ENCODE measurements around the gene SYT2. TPM values are rescaled to one million over a fixed set of nuclear protein-coding genes. Genes with fewer than 3 reads are reported as not detected.

Gene SYT2
- total and polyA plus RNA-seq, 3 donors from 2014 or later, result 2.0 to 7.2 (median 2.1) TPM

DNA sequence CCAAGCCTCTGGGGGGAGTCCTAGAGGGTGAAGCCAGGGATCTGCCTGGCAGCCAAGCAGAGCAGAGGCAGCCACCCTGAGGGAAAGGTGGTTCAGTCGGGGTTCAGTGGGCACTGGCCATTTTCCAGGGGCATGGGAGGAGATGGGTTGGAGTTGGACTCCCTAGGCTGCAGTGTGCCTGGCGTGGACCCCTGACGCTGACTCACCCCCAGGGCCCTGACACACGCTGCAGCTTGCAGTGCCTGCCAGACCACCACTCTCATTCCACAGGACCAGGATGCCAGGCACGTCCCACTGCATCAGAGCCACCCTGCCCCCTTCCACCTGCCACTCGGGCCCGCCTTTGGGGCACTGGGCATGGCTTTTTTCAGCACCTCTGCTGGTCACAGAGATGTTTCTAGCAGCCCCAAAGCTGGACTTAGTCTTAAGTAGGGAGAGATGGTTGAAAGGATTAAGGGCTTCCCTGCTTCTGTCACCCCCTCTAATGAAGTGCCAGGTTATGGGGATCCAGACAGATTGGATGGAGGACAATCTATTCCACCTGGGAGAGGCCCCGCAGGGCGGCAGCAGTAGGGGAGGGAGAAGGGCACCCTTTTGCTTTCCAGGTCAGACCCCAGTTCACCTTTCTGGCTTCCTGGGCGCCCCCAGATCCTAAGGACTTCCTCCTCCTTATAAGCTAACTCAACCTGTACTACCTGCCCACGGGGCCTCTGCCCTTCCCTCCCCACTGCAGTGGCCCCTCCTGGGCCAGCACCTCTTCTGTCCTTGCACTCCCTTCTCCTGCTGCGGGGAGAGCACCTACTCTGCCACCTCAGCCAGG is 1.6 kb downstream of the SYT2 start:
- Histone ChIP-seq H3K4me3 (no peak overlapping the region), H3K36me3 (ENCODE audit: low read depth, missing control alignments) (no peaks in the 10 kb centered on the region), H3K27ac (no peak overlapping the region), H3K27me3 (no peaks in the 10 kb centered on the region), H3K9me3 (no peaks in the 10 kb centered on the region), H3K4me1 (peaks cover 13% of the 10 kb centered on the region)
- intact Hi-C loops (cut with DNase I; ENCODE audit: low total_unique reads), result no loop called here
- no peak for DNase-seq
- no peak for TF ChIP-seq POLR2A (IDR thresholded peaks at IDR 0.05)
- TF ChIP-seq, protein P1, sequence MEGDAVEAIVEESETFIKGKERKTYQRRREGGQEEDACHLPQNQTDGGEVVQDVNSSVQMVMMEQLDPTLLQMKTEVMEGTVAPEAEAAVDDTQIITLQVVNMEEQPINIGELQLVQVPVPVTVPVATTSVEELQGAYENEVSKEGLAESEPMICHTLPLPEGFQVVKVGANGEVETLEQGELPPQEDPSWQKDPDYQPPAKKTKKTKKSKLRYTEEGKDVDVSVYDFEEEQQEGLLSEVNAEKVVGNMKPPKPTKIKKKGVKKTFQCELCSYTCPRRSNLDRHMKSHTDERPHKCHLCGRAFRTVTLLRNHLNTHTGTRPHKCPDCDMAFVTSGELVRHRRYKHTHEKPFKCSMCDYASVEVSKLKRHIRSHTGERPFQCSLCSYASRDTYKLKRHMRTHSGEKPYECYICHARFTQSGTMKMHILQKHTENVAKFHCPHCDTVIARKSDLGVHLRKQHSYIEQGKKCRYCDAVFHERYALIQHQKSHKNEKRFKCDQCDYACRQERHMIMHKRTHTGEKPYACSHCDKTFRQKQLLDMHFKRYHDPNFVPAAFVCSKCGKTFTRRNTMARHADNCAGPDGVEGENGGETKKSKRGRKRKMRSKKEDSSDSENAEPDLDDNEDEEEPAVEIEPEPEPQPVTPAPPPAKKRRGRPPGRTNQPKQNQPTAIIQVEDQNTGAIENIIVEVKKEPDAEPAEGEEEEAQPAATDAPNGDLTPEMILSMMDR (IDR thresholded peaks at IDR 0.05), result no peak
- 71 to 80% methylated on average over 7 to 12 of the region's 12 CpGs for WGBS, 2 donors

- no peaks in the 10 kb centered on the region for H3K9me3 ChIP-seq
- no peak overlapping the region for H3K4me3 ChIP-seq
- no peak overlapping the region for H3K27ac ChIP-seq
- H3K27me3 ChIP-seq, result no peaks in the 10 kb centered on the region
- no peak for DNase-seq
- intact Hi-C loops (cut with DNase I; ENCODE audit: low total_unique reads), result no loop called here
- 77 to 90% methylated on average over 5 of the region's 5 CpGs for WGBS, 2 donors
- TF ChIP-seq, protein P1 (IDR thresholded peaks at IDR 0.05), result no peak
- H3K36me3 ChIP-seq (ENCODE audit: low read depth, missing control alignments), result no peaks in the 10 kb centered on the region
- peaks cover 13% of the 10 kb centered on the region for H3K4me1 ChIP-seq
Measured at GRCh38 chr1:202706851-202707250, 3.4 kb downstream of the SYT2 start.

DNA sequence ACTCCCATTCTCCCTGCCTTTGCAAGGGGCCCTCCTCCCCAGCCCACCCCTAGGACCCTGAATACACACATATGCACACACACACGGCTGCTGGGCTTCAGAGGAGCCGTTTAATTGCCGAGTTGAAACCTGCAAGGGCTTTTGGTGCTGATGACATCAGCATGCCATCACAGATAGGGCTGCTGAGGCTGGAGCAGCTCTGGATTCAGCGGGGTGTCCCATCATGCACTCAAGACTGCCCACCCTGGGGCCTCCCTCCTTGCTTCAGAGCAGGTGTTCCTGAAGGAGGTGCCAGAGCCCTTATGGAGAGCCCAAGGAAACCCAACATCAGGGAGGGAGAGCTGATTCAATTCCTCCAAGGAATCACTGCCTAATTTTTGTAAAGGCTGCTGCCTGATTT is 5.7 kb downstream of the SYT2 start:
- no peaks in the 10 kb centered on the region for H3K27me3 ChIP-seq
- intact Hi-C loops (cut with DNase I; ENCODE audit: low total_unique reads), result no loop called here
- H3K36me3 ChIP-seq (ENCODE audit: low read depth, missing control alignments), result no peaks in the 10 kb centered on the region
- H3K27ac ChIP-seq, result no peak overlapping the region
- H3K9me3 ChIP-seq, result no peaks in the 10 kb centered on the region
- peaks cover 5% of the 10 kb centered on the region for H3K4me1 ChIP-seq
- TF ChIP-seq, protein P1 (IDR thresholded peaks at IDR 0.05), result no peak
- TF ChIP-seq POLR2A (IDR thresholded peaks at IDR 0.05), result no peak
- no peak overlapping the region for H3K4me3 ChIP-seq
- WGBS, 2 donors, result 87% methylated on average over 4 of the region's 4 CpGs; no CpG with 5 or more reads in 1 of the 2 donors
- no peak for DNase-seq

DNA sequence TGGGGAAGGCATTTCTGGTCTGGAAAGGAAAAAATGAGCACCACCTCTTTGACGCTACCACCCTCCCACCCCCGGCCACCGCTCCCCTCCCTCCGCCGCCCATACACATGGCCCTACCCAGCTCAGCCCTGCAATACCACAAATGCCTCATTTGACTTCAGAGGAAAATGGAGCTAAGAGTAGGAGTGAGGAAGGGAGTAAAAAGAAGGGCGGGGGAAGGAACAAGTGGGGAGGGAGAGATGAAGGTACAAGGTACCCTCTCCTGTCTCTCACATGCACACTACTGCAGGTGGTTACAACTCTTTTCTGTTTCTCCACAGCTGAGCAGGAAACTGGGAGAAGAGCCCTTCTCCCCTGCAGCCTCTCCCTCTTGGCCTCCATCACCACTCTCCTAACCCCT is 7.1 kb downstream of the SYT2 start:
- H3K4me3 ChIP-seq, result no peak overlapping the region
- no peak overlapping the region for H3K27ac ChIP-seq
- WGBS, 2 donors, result 48 to 67% methylated on average over 6 of the region's 6 CpGs
- intact Hi-C loops (cut with DNase I; ENCODE audit: low total_unique reads), result no loop called here
- no peak for TF ChIP-seq POLR2A (IDR thresholded peaks at IDR 0.05)
- TF ChIP-seq, protein P1 (IDR thresholded peaks at IDR 0.05), result no peak
- H3K4me1 ChIP-seq, result no peaks in the 10 kb centered on the region
- no peak for DNase-seq
- H3K9me3 ChIP-seq, result no peaks in the 10 kb centered on the region
- H3K36me3 ChIP-seq (ENCODE audit: low read depth, missing control alignments), result no peaks in the 10 kb centered on the region
- no peaks in the 10 kb centered on the region for H3K27me3 ChIP-seq

GRCh38 chr1:202702088-202702487 is 8.2 kb downstream of the SYT2 start:
- Histone ChIP-seq H3K27me3 (no peaks in the 10 kb centered on the region), H3K4me3 (no peak overlapping the region), H3K4me1 (no peaks in the 10 kb centered on the region), H3K9me3 (no peaks in the 10 kb centered on the region), H3K36me3 (ENCODE audit: low read depth, missing control alignments) (no peaks in the 10 kb centered on the region), H3K27ac (no peak overlapping the region)
- no peak for DNase-seq
- TF ChIP-seq POLR2A (IDR thresholded peaks at IDR 0.05), result no peak
- TF ChIP-seq, protein P1 (IDR thresholded peaks at IDR 0.05), result no peak
- intact Hi-C loops (cut with DNase I; ENCODE audit: low total_unique reads), result no loop called here
- WGBS, 2 donors, result 74 to 85% methylated on average over 3 to 5 of the region's 5 CpGs
